Cardiac fibroblast (primary cell): ENCODE results near the gene TBL2.
A peak's percentile ranks its signal among the peaks of the same experiment; 100 is the strongest.
"Not testable (repeated sequence)": the region's sequence is repeated elsewhere in the genome, so short reads cannot be mapped to it uniquely, and the experiment has no call there.

Source experiments
- DNase-seq, 2 donors: peaks; one replicate each; pipeline versions ENCODE4 v3.0.0 to v3.0.0-alpha.2; 2010; ENCODE audit warnings: low read depth in 2 of 2
- H3K4me3 ChIP-seq, 2 donors: replicated peaks in 1 of 2; 1 replicate in 1 of 2; 2 replicates in 1 of 2; pipeline ENCODE4 v1.5.1; 2011; ENCODE audit warnings: low read depth in 2 of 2, low read length in 2 of 2, mild to moderate bottlenecking in 2 of 2, moderate library complexity in 1 of 2
- TF ChIP-seq, protein P1 (sequence below): IDR thresholded peaks from one replicate; pipeline ENCODE4 v1.5.1; 2011; ENCODE audit warnings: low read depth, mild to moderate bottlenecking, low read length, inconsistent platforms

Gene TBL2

DNA sequence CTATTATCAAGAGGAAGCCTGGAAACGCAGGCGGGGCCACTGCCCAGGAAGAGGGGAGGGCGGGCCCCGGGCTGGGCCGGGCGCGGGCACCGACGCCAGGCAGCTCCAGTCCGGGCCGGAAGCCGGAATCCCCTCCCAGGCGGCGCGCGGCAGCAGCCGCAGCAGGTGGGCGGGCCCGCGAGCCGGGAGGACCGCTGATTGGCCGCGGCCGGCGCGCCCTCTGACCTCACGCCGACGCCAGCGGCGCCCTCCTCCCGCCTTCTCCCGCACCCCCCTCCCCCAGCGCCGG, 21.3 kb downstream of the TBL2 start:
- H3K4me3 ChIP-seq = peak overlapping the region; percentile 75 to 87
- TF ChIP-seq, protein P1, sequence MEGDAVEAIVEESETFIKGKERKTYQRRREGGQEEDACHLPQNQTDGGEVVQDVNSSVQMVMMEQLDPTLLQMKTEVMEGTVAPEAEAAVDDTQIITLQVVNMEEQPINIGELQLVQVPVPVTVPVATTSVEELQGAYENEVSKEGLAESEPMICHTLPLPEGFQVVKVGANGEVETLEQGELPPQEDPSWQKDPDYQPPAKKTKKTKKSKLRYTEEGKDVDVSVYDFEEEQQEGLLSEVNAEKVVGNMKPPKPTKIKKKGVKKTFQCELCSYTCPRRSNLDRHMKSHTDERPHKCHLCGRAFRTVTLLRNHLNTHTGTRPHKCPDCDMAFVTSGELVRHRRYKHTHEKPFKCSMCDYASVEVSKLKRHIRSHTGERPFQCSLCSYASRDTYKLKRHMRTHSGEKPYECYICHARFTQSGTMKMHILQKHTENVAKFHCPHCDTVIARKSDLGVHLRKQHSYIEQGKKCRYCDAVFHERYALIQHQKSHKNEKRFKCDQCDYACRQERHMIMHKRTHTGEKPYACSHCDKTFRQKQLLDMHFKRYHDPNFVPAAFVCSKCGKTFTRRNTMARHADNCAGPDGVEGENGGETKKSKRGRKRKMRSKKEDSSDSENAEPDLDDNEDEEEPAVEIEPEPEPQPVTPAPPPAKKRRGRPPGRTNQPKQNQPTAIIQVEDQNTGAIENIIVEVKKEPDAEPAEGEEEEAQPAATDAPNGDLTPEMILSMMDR = no peak
- peak; percentile 89 to 97 for DNase-seq

DNA sequence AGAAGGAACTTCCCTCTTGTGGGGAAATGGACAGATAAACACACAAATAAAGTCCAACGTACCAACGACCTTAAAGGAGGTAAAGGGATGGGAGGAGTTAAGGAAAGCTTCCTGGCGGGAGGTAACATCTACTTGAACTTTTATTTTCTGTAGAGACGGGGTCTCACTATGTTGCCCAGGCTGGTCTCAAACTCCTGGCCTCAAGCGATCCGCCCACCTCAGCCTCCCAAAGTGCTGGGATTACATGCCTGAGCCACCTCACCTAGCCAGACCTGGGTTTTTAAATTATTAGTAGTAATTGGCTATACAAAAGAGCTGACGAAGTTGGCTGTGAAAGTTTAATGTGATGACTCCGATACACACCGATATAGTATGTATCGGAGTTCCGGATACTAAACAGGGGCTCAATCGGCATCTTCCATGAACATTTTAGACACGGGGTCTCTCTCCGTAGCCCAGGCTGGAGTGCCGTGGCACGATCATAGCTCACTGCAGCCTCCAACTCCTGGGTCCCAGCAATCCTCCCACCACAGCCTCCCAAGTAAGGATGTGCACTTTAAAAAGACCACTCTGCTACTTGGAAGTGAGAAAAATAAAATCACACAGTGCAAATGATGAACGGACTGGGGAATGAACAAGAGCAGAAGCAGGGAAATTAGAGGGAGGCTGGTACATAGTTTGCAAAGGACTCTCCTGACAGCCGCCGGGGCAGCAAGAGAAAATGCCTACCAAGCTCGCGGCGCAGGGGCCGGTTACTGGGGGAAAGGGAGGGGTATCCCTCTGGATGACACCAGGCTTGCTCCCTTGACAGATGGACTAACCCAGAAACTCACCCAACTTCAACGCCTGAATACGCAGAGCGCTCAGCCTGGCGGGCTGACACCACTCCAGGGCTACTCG, 21.9 kb downstream of the TBL2 start:
- no peak for DNase-seq
- TF ChIP-seq, protein P1 = no peak
- peak overlapping the region; percentile 75 to 87 for H3K4me3 ChIP-seq

DNA sequence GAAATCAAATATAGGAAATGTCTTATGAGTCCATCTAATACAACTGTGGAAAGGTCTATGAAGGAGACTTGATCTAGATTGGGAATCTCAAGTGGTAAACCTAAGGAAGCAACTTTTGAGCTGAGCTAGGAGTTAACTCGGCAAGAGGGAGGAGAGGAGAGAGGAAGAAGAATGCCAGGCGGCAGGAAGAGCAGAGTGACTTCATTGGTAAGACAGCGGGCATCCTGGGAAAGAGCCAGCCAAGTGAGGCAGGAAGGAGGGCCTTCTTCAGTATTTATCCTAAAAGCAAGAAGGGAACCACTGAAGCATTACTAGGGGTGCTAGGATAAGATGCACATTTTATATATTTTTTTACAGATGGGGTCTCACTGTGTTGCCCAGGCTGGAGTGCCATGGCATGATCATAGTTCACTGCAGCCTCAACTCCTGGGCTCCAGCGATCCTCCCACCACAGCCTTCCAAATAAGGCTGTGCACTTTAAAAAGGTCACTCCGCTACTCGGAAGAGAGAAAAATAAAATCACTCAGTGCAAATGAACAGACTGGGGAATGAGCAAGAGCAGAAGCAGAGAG, 22.9 kb downstream of the TBL2 start:
- TF ChIP-seq, protein P1 = no peak
- H3K4me3 ChIP-seq = no peak overlapping the region
- peak in 1 of 2 donors; percentile 16 for DNase-seq

DNA sequence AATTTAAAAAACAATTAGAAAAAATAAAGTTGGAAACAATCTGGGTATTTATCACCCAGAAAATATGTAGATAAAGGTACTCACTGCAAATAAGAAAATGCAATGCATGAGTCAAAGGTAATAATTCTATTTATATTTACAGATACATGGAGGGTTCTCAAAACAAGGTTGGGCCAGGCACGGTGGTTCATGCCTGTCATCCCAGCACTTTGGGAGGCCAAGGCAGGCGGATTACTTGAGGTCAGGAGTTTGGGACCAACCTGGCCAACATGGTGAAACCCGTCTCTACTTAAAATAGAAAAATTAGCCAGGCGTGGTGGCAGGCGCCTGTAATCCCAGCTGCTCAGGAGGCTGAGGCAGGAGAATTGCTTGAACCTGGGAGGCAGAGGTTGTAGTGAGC, 28.3 kb downstream of the TBL2 start:
- H3K4me3 ChIP-seq = not testable (repeated sequence)

DNA sequence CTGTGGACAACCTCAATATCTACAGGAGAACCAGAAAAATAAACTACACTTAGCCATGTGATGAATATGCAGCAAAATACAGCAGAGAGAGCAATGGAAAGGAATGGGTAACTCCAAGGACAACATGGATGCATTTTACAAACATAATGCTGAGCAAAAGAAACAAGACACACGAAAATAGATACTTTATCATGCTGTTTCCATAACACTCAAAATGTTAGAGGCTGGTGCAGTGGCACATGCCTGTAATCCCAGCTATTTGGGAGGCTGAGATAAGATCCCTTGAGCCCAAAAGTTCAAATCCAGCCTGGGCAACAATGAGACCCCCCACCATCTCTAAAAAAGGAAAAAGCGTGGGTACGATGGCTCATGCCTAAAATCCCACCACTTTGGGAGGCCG, 29.2 kb downstream of the TBL2 start:
- H3K4me3 ChIP-seq = no peak overlapping the region
- DNase-seq = no peak
- TF ChIP-seq, protein P1 = no peak

More for the DNA sequence above, 28.3 kb downstream of the TBL2 start:
- DNase-seq = not testable (repeated sequence)

DNA sequence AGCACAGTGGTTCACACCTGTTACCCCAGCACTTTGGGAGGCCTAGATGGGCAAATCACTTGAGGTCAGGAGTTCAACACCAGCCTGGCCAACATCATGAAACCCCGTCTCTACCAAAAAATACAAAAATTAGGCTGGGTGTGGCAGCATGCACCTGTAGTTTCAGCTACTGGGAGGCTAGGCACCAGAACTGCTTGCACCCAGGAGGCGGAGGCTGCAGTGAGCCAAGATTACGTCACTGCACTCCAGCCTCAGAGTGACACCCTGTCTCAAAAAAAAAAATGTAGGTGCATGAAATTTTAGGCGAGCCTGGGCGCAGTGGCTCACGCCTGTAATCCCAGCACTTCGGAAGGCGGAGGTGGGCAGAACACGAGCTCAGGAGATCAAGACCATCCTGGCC, 30.5 kb downstream of the TBL2 start:
- no peak overlapping the region for H3K4me3 ChIP-seq
- TF ChIP-seq, protein P1 = no peak
- DNase-seq = no peak

DNA sequence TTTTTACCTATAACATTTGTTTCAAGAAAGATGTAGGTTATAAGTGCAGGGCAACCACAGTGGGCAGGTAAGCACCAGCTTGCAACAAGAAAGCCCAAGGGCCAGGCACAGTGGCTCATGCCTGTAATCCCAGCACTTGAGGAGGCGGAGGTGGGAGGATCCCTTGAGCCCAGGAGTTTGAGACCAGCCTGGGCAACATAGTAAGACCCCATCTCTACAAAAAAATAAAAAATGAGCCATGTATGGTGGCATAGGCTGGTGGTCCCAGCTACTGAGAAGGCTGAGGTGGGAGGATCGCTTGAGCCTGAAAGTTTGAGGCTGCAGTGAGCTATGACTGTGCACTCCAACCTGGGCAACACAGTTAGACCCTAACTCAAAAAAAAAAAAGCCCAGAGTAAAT, 33.7 kb downstream of the TBL2 start:
- no peak for DNase-seq
- TF ChIP-seq, protein P1 = no peak
- no peak overlapping the region for H3K4me3 ChIP-seq
